Liver (tissue), 9 donors: ENCODE results near the gene ROR1. TPM values are rescaled to one million over a fixed set of nuclear protein-coding genes. Genes with fewer than 3 reads are reported as not detected.

Experiments
- DNase-seq: peaks from one replicate; pipeline ENCODE4 v3.0.0-alpha.2; 2017; ENCODE audit warnings: low spot score
- H3K27ac ChIP-seq, 2 donors: one replicate each; pipeline ENCODE4 v1.7.0; 2013; ENCODE audit warnings: inconsistent platforms in 2 of 2, low read length in 2 of 2, control low read depth in 1 of 2, low read depth in 1 of 2, mild to moderate bottlenecking in 1 of 2
- H3K27me3 ChIP-seq, 4 donors: one replicate each; pipeline versions ENCODE4 v1.6.1 to v1.7.0; 2013; ENCODE audit warnings: low read length in 3 of 4, inconsistent platforms in 1 of 4, mild to moderate bottlenecking in 1 of 4, moderate library complexity in 1 of 4; ENCODE audit not compliant: control insufficient read depth in 4 of 4, insufficient read depth in 4 of 4
- H3K36me3 ChIP-seq, 4 donors: one replicate each; pipeline versions ENCODE4 v1.6.1 to v1.7.0; 2013; ENCODE audit warnings: low read length in 3 of 4, mild to moderate bottlenecking in 3 of 4, low read depth in 1 of 4, moderate library complexity in 1 of 4; ENCODE audit not compliant: control insufficient read depth in 4 of 4, insufficient read depth in 3 of 4
- H3K4me1 ChIP-seq, 4 donors: one replicate each; pipeline versions ENCODE4 v1.6.1 to v1.7.0; 2013; ENCODE audit warnings: low read length in 3 of 4, mild to moderate bottlenecking in 3 of 4, moderate library complexity in 1 of 4; ENCODE audit not compliant: control insufficient read depth in 4 of 4, insufficient read depth in 4 of 4
- H3K4me3 ChIP-seq, 3 donors: one replicate each; pipeline versions ENCODE4 v1.6.1 to v1.7.0; 2013; ENCODE audit warnings: low read length in 3 of 3, control low read depth in 1 of 3, low read depth in 1 of 3, mild to moderate bottlenecking in 1 of 3
- H3K9ac ChIP-seq, 2 donors: one replicate each; pipeline ENCODE4 v1.7.0; 2013; ENCODE audit warnings: low read length in 2 of 2, mild to moderate bottlenecking in 2 of 2, moderate library complexity in 2 of 2, control low read depth in 1 of 2, low read depth in 1 of 2
- H3K9me3 ChIP-seq, 4 donors: one replicate each; pipeline versions ENCODE4 v1.6.1 to v1.7.0; 2013; ENCODE audit warnings: low read length in 3 of 4; ENCODE audit not compliant: control insufficient read depth in 4 of 4
- ATF3 ChIP-seq: IDR thresholded peaks from 2 replicates; pipeline ENCODE4 v1.6.1; 2016; ENCODE audit warnings: antibody characterized with exemption
- EGR1 ChIP-seq, 2 donors: IDR thresholded peaks; 2 replicates each; pipeline ENCODE4 v1.6.1; 2016 to 2018; ENCODE audit warnings: antibody characterized with exemption in 2 of 2, low read depth in 2 of 2
- FOXA1 ChIP-seq: IDR thresholded peaks from 2 replicates; pipeline ENCODE4 v1.6.1; 2016; ENCODE audit warnings: antibody characterized with exemption
- FOXA2 ChIP-seq: IDR thresholded peaks from 2 replicates; pipeline ENCODE4 v1.6.1; 2016; ENCODE audit warnings: antibody characterized with exemption
- GABPA ChIP-seq, 2 donors: IDR thresholded peaks in 1 of 2; conservative IDR thresholded peaks in 1 of 2; 2 replicates each; pipeline ENCODE4 v1.6.1; 2016; ENCODE audit warnings: antibody characterized with exemption in 2 of 2, mild to moderate bottlenecking in 1 of 2, moderate library complexity in 1 of 2
- HNF4A ChIP-seq, 2 donors: conservative IDR thresholded peaks; 2 replicates each; pipeline ENCODE4 v1.6.1; 2016; ENCODE audit warnings: antibody characterized with exemption in 2 of 2, mild to moderate bottlenecking in 2 of 2
- HNF4G ChIP-seq: IDR thresholded peaks from 2 replicates; pipeline ENCODE4 v1.6.1; 2016; ENCODE audit warnings: antibody characterized with exemption
- JUND ChIP-seq, 2 donors: IDR thresholded peaks; 2 replicates each; pipeline ENCODE4 v1.6.1; 2016; ENCODE audit warnings: antibody characterized with exemption in 2 of 2
- NR2F2 ChIP-seq: IDR thresholded peaks from 2 replicates; pipeline ENCODE4 v1.6.1; 2016; ENCODE audit warnings: antibody characterized with exemption
- RXRA ChIP-seq, 2 donors: IDR thresholded peaks; 2 replicates each; pipeline ENCODE4 v1.6.1; 2017 to 2018; ENCODE audit warnings: antibody characterized with exemption in 2 of 2, mild to moderate bottlenecking in 1 of 2
- SP1 ChIP-seq: IDR thresholded peaks from 2 replicates; pipeline ENCODE4 v1.6.1; 2018; ENCODE audit warnings: antibody characterized with exemption, mild to moderate bottlenecking
- YY1 ChIP-seq: IDR thresholded peaks from 2 replicates; pipeline ENCODE4 v1.6.1; 2016; ENCODE audit warnings: antibody characterized with exemption, mild to moderate bottlenecking
- ZBTB33 ChIP-seq: IDR thresholded peaks from 2 replicates; pipeline ENCODE4 v1.6.1; 2016; ENCODE audit warnings: antibody characterized with exemption
- WGBS: extraction: QIAGEN DNeasy Blood & Tissue Kit; methylation state at CpG from one replicate; pipeline ENCODE4 v1.1.7; 2013; 5-methylcytosine and 5-hydroxymethylcytosine counted together
- polyA plus RNA-seq, 2 donors: library from polyadenylated mRNA; stranded (reverse) in 1 of 2; unstranded in 1 of 2; fragments of 200-250 nt in 1 of 2; fragments of >200 nt in 1 of 2; fragmentation: Nextera tagmentation in 1 of 2; extraction: Ambion mirVana in 1 of 2; gene quantifications; one replicate each; pipeline versions ENCODE4 v1.2.1 to v1.2.3, GENCODE V29; 2013 to 2015
- total RNA-seq, 2 donors: library from RNA; depleted of rRNA; stranded (reverse); fragments of >200 nt; gene quantifications; one replicate each; pipeline ENCODE4 v1.2.3, GENCODE V29; 2014
- TF ChIP-seq, protein P1 (sequence below): IDR thresholded peaks from 2 replicates; pipeline ENCODE4 v1.6.1; 2016; ENCODE audit warnings: antibody characterized with exemption
- donor health status: healthy.
- donor health status: healthy.
- donor health status: healthy.
- donor health status: healthy.
- donor health status: healthy.

The ROR1 gene
- total and polyA plus RNA-seq, 4 donors, result 0.15 to 0.98 (median 0.37) TPM

DNA sequence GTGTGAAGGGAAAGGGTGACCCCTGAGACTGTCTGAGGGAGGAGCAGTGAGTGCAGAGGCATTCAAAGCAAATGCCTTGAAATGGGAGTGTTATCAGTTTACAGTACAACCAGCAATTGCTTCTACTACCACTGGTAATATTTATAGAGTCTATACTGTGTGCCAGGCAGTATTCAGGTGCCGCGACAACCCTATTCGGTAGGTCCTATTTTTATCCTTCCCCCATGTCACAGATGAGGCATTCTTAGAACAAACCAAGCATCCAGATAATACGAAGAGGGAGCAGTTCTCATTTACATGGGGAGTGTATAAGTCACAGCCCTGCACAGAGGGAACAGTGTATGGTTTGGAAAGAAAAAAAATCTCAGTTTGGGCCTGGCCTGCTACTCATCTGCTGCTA lies 18.3 kb downstream of the ROR1 start:
- no peaks in the 10 kb centered on the region for H3K4me1 ChIP-seq
- H3K9me3 ChIP-seq, result no peaks in the 10 kb centered on the region
- no peak overlapping the region for H3K4me3 ChIP-seq
- H3K27ac ChIP-seq, result no peak overlapping the region
- 91% methylated on average over 4 of the region's 4 CpGs for WGBS
- H3K36me3 ChIP-seq, result no peaks in the 10 kb centered on the region
- no peak for DNase-seq
- no peak overlapping the region for H3K9ac ChIP-seq
- TF ChIP-seq SP1, result no peak
- TF ChIP-seq RXRA (IDR thresholded peaks at IDR 0.05), result no peak
- TF ChIP-seq ATF3, result no peak
- TF ChIP-seq YY1, result no peak
- TF ChIP-seq EGR1 (IDR thresholded peaks at IDR 0.05; ENCODE audit: low read depth in 2 of 2), result no peak
- TF ChIP-seq, protein P1, sequence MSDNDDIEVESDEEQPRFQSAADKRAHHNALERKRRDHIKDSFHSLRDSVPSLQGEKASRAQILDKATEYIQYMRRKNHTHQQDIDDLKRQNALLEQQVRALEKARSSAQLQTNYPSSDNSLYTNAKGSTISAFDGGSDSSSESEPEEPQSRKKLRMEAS, result no peak
- TF ChIP-seq GABPA (IDR thresholded peaks at IDR 0.05 in 1 of 2, conservative IDR thresholded peaks at IDR 0.05 in 1 of 2), result no peak
- no peak for TF ChIP-seq NR2F2
- no peak for TF ChIP-seq ZBTB33
- no peaks in the 10 kb centered on the region for H3K27me3 ChIP-seq

DNA sequence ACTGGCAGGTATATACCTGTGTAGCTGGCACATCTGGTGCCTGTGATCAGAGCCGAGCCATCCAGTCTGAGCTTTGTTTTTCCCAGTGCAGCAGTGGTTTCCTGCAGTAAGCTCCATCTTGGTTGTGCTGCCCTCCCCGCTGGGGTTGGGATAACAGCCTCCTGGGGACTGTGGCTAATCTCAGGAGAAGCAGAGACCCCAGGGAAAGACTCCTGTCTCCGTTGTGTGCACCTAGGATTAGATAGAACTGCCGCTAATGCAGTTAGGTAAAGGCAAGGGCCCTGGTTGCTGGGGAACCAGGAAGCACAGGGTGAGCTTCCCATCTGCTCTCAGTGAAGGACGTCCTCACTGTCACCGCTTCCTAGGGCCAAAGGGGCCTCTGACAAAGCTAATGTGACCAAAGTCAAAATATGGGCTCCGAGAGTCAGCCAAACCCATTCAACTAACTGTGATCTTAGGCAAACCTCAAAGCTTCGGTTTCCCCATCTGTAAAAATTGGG lies 20.0 kb downstream of the ROR1 start:
- Histone ChIP-seq H3K9ac (no peak overlapping the region), H3K9me3 (no peaks in the 10 kb centered on the region), H3K4me3 (no peak overlapping the region), H3K36me3 (no peaks in the 10 kb centered on the region), H3K4me1 (no peaks in the 10 kb centered on the region), H3K27me3 (no peaks in the 10 kb centered on the region), H3K27ac (no peak overlapping the region)
- 90% methylated on average over 8 of the region's 8 CpGs for WGBS
- no peak for TF ChIP-seq HNF4A (conservative IDR thresholded peaks at IDR 0.05)
- TF ChIP-seq FOXA1, result no peak
- TF ChIP-seq JUND (IDR thresholded peaks at IDR 0.05), result no peak
- no peak for DNase-seq

- no peaks in the 10 kb centered on the region for H3K9me3 ChIP-seq
- no peak for TF ChIP-seq HNF4G
- TF ChIP-seq ATF3, result no peak
- TF ChIP-seq GABPA (IDR thresholded peaks at IDR 0.05 in 1 of 2, conservative IDR thresholded peaks at IDR 0.05 in 1 of 2), result no peak
- no peak for TF ChIP-seq FOXA2
- no peak for TF ChIP-seq FOXA1
- no peak for TF ChIP-seq SP1
- no peaks in the 10 kb centered on the region for H3K4me1 ChIP-seq
- no peak overlapping the region for H3K4me3 ChIP-seq
- 94% methylated on average over 7 of the region's 7 CpGs for WGBS
- H3K27ac ChIP-seq, result no peak overlapping the region
- no peak overlapping the region for H3K9ac ChIP-seq
- H3K36me3 ChIP-seq, result no peaks in the 10 kb centered on the region
- no peaks in the 10 kb centered on the region for H3K27me3 ChIP-seq
- no peak for DNase-seq
Measured at GRCh38 chr1:63794354-63794753, 20.5 kb downstream of the ROR1 start.
